Measurements from ENCODE around the gene SEC23A. TPM values are rescaled to one million over a fixed set of nuclear protein-coding genes. Genes with fewer than 3 reads are reported as not detected.
A peak's percentile ranks its signal among the peaks of the same experiment; 100 is the strongest.

SEC23A gene
- total RNA-seq, 3 donors from 2014 or later (not counting 1 experiment from before 2014, with no cell fraction given) = 61.3 to 75.5 (median 67.8) TPM

- no peak for ATAC-seq
- intact Hi-C loops (cut with micrococcal nuclease) = no loop called here
- 96% methylated on average over 1 of the region's 1 CpG for WGBS (ENCODE audit: insufficient coverage)
- no peak overlapping the region for H3K4me3 ChIP-seq (ENCODE audit: low read length)
- TF ChIP-seq CTCF (IDR thresholded peaks at IDR 0.05) = no peak
- Mint-ChIP-seq H3K4me3 (no peak overlapping the region), H3K36me3 (peaks cover 20% of the 10 kb centered on the region), H3K27me3 (ENCODE audit: low read depth in 2 of 2) (no peaks in the 10 kb centered on the region), H3K27ac (peak overlapping the region in 1 of 2 donors; percentile 2), H3K9me3 (no peaks in the 10 kb centered on the region), H3K4me1 (no peaks in the 10 kb centered on the region)
- no peaks in the 10 kb centered on the region for H3K9me3 ChIP-seq (ENCODE audit: control insufficient read depth, insufficient read depth, low read length)
- H3K36me3 ChIP-seq (ENCODE audit: control insufficient read depth, insufficient read depth, low read length) = peaks cover 65% of the 10 kb centered on the region
- no peak overlapping the region for H3K27ac ChIP-seq (ENCODE audit: low read length)
- peaks cover under 1% of the 10 kb centered on the region for H3K4me1 ChIP-seq (ENCODE audit: control insufficient read depth, insufficient read depth, low read length)
- DNase-seq = no peak
- H3K27me3 ChIP-seq (ENCODE audit: control insufficient read depth, insufficient read depth, low read length) = no peaks in the 10 kb centered on the region
Observed at GRCh38 chr14:39043352-39043943, 59.6 kb downstream of the SEC23A start.

GRCh38 chr14:39040529-39040928 is 62.5 kb downstream of the SEC23A start:
- DNase-seq (no peak), ATAC-seq (no peak)
- H3K27ac Mint-ChIP-seq = no peak overlapping the region
- intact Hi-C loops (cut with micrococcal nuclease) = no loop called here
- TF ChIP-seq CTCF (IDR thresholded peaks at IDR 0.05) = no peak
- no peak overlapping the region for H3K27ac ChIP-seq (ENCODE audit: low read length)
- H3K36me3 Mint-ChIP-seq = no peaks in the 10 kb centered on the region
- no peak overlapping the region for H3K4me3 ChIP-seq (ENCODE audit: low read length)
- peaks cover 3% of the 10 kb centered on the region for H3K4me1 ChIP-seq (ENCODE audit: control insufficient read depth, insufficient read depth, low read length)
- H3K27me3 Mint-ChIP-seq (ENCODE audit: low read depth in 2 of 2) = no peaks in the 10 kb centered on the region
- H3K9me3 ChIP-seq (ENCODE audit: control insufficient read depth, insufficient read depth, low read length) = no peaks in the 10 kb centered on the region
- no peak overlapping the region for H3K4me3 Mint-ChIP-seq
- H3K36me3 ChIP-seq (ENCODE audit: control insufficient read depth, insufficient read depth, low read length) = peaks cover 70% of the 10 kb centered on the region
- H3K4me1 Mint-ChIP-seq = no peaks in the 10 kb centered on the region
- no peaks in the 10 kb centered on the region for H3K9me3 Mint-ChIP-seq
- WGBS (ENCODE audit: insufficient coverage) = 96% methylated on average over 2 of the region's 2 CpGs
- no peaks in the 10 kb centered on the region for H3K27me3 ChIP-seq (ENCODE audit: control insufficient read depth, insufficient read depth, low read length)

GRCh38 chr14:39038542-39038941 is 64.5 kb downstream of the SEC23A start:
- H3K4me1 ChIP-seq (ENCODE audit: control insufficient read depth, insufficient read depth, low read length) = peaks cover 3% of the 10 kb centered on the region
- H3K36me3 Mint-ChIP-seq = no peaks in the 10 kb centered on the region
- 33% methylated on average over 2 of the region's 2 CpGs for WGBS (ENCODE audit: insufficient coverage)
- no peak for TF ChIP-seq CTCF (IDR thresholded peaks at IDR 0.05)
- ATAC-seq = no peak
- DNase-seq = no peak
- no peaks in the 10 kb centered on the region for H3K9me3 ChIP-seq (ENCODE audit: control insufficient read depth, insufficient read depth, low read length)
- no peaks in the 10 kb centered on the region for H3K9me3 Mint-ChIP-seq
- no peak overlapping the region for H3K4me3 ChIP-seq (ENCODE audit: low read length)
- H3K4me1 Mint-ChIP-seq = no peaks in the 10 kb centered on the region
- H3K4me3 Mint-ChIP-seq = no peak overlapping the region
- intact Hi-C loops (cut with micrococcal nuclease) = no loop called here
- H3K36me3 ChIP-seq (ENCODE audit: control insufficient read depth, insufficient read depth, low read length) = peaks cover 74% of the 10 kb centered on the region
- H3K27ac ChIP-seq (ENCODE audit: low read length) = no peak overlapping the region
- H3K27ac Mint-ChIP-seq = no peak overlapping the region
- H3K27me3 ChIP-seq (ENCODE audit: control insufficient read depth, insufficient read depth, low read length) = no peaks in the 10 kb centered on the region
- no peaks in the 10 kb centered on the region for H3K27me3 Mint-ChIP-seq (ENCODE audit: low read depth in 2 of 2)

- Mint-ChIP-seq H3K4me1 (no peaks in the 10 kb centered on the region), H3K9me3 (no peaks in the 10 kb centered on the region), H3K27me3 (ENCODE audit: low read depth in 2 of 2) (no peaks in the 10 kb centered on the region), H3K36me3 (no peaks in the 10 kb centered on the region), H3K27ac (no peak overlapping the region), H3K4me3 (no peak overlapping the region)
- Histone ChIP-seq H3K9me3 (ENCODE audit: control insufficient read depth, insufficient read depth, low read length) (no peaks in the 10 kb centered on the region), H3K36me3 (ENCODE audit: control insufficient read depth, insufficient read depth, low read length) (peaks cover 73% of the 10 kb centered on the region), H3K4me1 (ENCODE audit: control insufficient read depth, insufficient read depth, low read length) (peaks cover 3% of the 10 kb centered on the region), H3K27me3 (ENCODE audit: control insufficient read depth, insufficient read depth, low read length) (no peaks in the 10 kb centered on the region), H3K27ac (ENCODE audit: low read length) (no peak overlapping the region), H3K4me3 (ENCODE audit: low read length) (no peak overlapping the region)
- 99% methylated on average over 5 of the region's 5 CpGs for WGBS (ENCODE audit: insufficient coverage)
- intact Hi-C loops (cut with micrococcal nuclease) = no loop called here
- ATAC-seq = no peak
- no peak for DNase-seq
- TF ChIP-seq CTCF (IDR thresholded peaks at IDR 0.05) = no peak
Observed at GRCh38 chr14:39036760-39037159, 66.3 kb downstream of the SEC23A start.

Measured in natural killer cell (primary cell).